K562 (cell line): ENCODE data around the gene CDC45. TPM values are rescaled to one million over a fixed set of nuclear protein-coding genes. Genes with fewer than 3 reads are reported as not detected.

ENCODE experiments used
- ADNP ChIP-seq: fragments of 200-800 bp; sonication (Bioruptor generic); IDR thresholded peaks from 2 replicates; pipeline ENCODE4 v1.6.1; 2016; ENCODE audit warnings: missing genetic modification characterization, missing compliant biosample characterization
- DIDO1 ChIP-seq: fragments of 450-650 bp; IDR thresholded peaks from 2 replicates; pipeline ENCODE4 v1.6.1; 2016; ENCODE audit warnings: low read depth, missing biosample characterization, missing genetic modification characterization
- EHMT2 ChIP-seq: fragments of 450-650 bp; IDR thresholded peaks from 2 replicates; pipeline ENCODE4 v1.6.1; 2018; ENCODE audit warnings: antibody characterized with exemption
- ELF2 ChIP-seq: fragments of 250-450 bp; sonication (Bioruptor Pico); IDR thresholded peaks from 2 replicates; pipeline ENCODE4 v1.5.0; 2021; ENCODE audit warnings: mild to moderate bottlenecking
- EP300 ChIP-seq: IDR thresholded peaks from 2 replicates; pipeline ENCODE4 v1.6.1; 2012; ENCODE audit warnings: low read length, improper control_type of control experiment
- FOXM1 ChIP-seq, 2 experiments: fragments of 450-650 bp in 1 of 2; sonication (generic) in 1 of 2; formaldehyde crosslinking in 1 of 2; IDR thresholded peaks; 2 replicates each; pipeline versions ENCODE4 v1.6.1 to v1.9.0; 2017 to 2022; ENCODE audit warnings: low read depth in 2 of 2, mild to moderate bottlenecking in 2 of 2, missing genetic modification reagents in 1 of 2, moderate library complexity in 1 of 2
- KDM4B ChIP-seq, 2 experiments: fragments of 450-650 bp in 1 of 2; sonication (generic) in 1 of 2; IDR thresholded peaks; 2 replicates each; pipeline ENCODE4 v1.6.1; 2016 to 2017; ENCODE audit warnings: borderline replicate concordance in 2 of 2, antibody characterized with exemption in 1 of 2, low read depth in 1 of 2, mild to moderate bottlenecking in 1 of 2
- MTA2 ChIP-seq: fragments of 450-650 bp; IDR thresholded peaks from 2 replicates; pipeline ENCODE4 v1.6.1; 2016; ENCODE audit warnings: low read depth
- NR2C1 ChIP-seq, 2 experiments: fragments of 450-650 bp; IDR thresholded peaks; 2 replicates each; pipeline ENCODE4 v1.6.1; 2017; ENCODE audit warnings: mild to moderate bottlenecking in 2 of 2, antibody characterized with exemption in 1 of 2, inconsistent platforms in 1 of 2, missing compliant biosample characterization in 1 of 2, missing genetic modification characterization in 1 of 2
- POLR3A ChIP-seq: IDR thresholded peaks from 2 replicates; pipeline ENCODE4 v1.6.1; 2011; ENCODE audit warnings: borderline replicate concordance, mild to moderate bottlenecking, moderate library complexity; ENCODE audit not compliant: insufficient read length, insufficient read depth; ENCODE audit errors: extremely low read depth
- RB1 ChIP-seq: fragments of 450-650 bp; IDR thresholded peaks from 2 replicates; pipeline ENCODE4 v1.6.1; 2017; ENCODE audit warnings: low read depth, mild to moderate bottlenecking
- SRSF9 ChIP-seq: fragments of 200-400 bp; formaldehyde crosslinking; IDR thresholded peaks from 2 replicates; pipeline ENCODE4 v1.6.1; 2017; ENCODE audit warnings: low read depth, low read length, borderline replicate concordance
- TAF7 ChIP-seq: fragments of 450-650 bp; IDR thresholded peaks from 2 replicates; pipeline ENCODE4 v1.6.1; 2016; ENCODE audit warnings: missing genetic modification characterization, missing compliant biosample characterization
- ZFP1 ChIP-seq: fragments of 450-650 bp; formaldehyde crosslinking; IDR thresholded peaks from 2 replicates; pipeline ENCODE4 v1.4.0; 2020; ENCODE audit warnings: mild to moderate bottlenecking, mixed read lengths
- ZNF165 ChIP-seq: fragments of 250-450 bp; sonication (Bioruptor Pico); IDR thresholded peaks from 2 replicates; pipeline ENCODE4 v1.4.0; 2020; ENCODE audit warnings: borderline replicate concordance
- ZNF445 ChIP-seq: fragments of 250-450 bp; sonication (Bioruptor Pico); IDR thresholded peaks from 2 replicates; pipeline ENCODE4 v1.4.0; 2020; ENCODE audit warnings: low read depth, mild to moderate bottlenecking, moderate library complexity
- polyA plus RNA-seq, 8 experiments: library from polyadenylated mRNA; depleted of rRNA in 4 of 8; stranded (reverse) in 5 of 8; unstranded in 3 of 8; fragments of >200 nt; fragmentation: Nextera tagmentation in 2 of 8; fragmentation: Illumina TruSeq in 1 of 8; extraction: Ambion mirVana in 2 of 8; extraction: Trizol in 1 of 8; gene quantifications; 2 replicates each; pipeline versions ENCODE4 v1.2.1 to v1.2.3, GENCODE V29; 2011 to 2014; ENCODE audit warnings: inconsistent platforms in 1 of 8, missing spikeins in 1 of 8
- total RNA-seq, 7 experiments: library from RNA; depleted of rRNA in 6 of 7; stranded (reverse); fragments of >200 nt in 6 of 7; fragmentation: Illumina TruSeq in 2 of 7; extraction: Trizol in 2 of 7; gene quantifications; 2 replicates each; pipeline versions ENCODE4 v1.2.1 to v1.2.3, GENCODE V29; 2011 to 2021; ENCODE audit warnings: low replicate concordance in 1 of 7
- TF ChIP-seq, protein P1 (sequence below): fragments of 450-650 bp; IDR thresholded peaks from 2 replicates; pipeline ENCODE4 v1.6.1; 2018; ENCODE audit not compliant: partially characterized antibody
- TF ChIP-seq, protein P2 (sequence below): sonication (generic); formaldehyde crosslinking; IDR thresholded peaks from 2 replicates; pipeline ENCODE4 v1.5.0; 2020; ENCODE audit warnings: missing genetic modification reagents
- TF ChIP-seq, protein P3 (sequence below), 2 experiments: fragments of 450-650 bp; IDR thresholded peaks; 2 replicates each; pipeline ENCODE4 v1.6.1; 2018; ENCODE audit warnings: mild to moderate bottlenecking in 2 of 2, low read depth in 1 of 2; ENCODE audit not compliant: partially characterized antibody in 2 of 2
- TF ChIP-seq, protein P4 (sequence below): fragments of 250-450 bp; sonication (Bioruptor Pico); IDR thresholded peaks from 2 replicates; pipeline ENCODE4 v1.5.0; 2021

Gene CDC45
- total and polyA plus RNA-seq, 9 of the 15 experiments (the other 6 are each of a cell fraction or from before 2014, with no cell fraction given) = 251 to 580 (median 410) TPM

DNA sequence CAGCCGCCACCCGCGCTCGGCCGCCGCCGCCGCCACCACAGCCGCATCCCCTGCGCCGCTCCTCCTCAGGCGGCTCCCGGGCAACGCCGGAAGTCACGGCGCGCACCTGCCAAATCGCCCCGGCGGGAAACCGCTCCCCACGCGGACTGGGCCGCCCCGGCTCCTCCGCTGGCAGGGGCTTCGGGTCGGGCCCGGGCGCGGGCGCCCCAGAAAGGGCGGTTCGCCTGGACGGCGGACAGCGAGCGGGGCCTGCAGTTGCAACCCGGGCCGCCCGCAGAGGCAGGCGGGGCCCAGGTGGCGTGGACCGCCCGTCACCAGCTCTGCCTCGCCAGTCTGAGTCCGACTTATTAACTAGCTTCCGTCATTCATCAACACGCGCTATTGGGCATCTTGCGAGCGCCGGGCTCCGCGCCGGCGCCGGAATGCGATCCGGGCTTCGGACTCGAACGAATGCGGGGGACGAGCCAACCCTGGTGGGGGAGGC is 48.0 kb upstream of the CDC45 start, which contains the start of gene HIRA (continued):
- TF ChIP-seq, protein P1, sequence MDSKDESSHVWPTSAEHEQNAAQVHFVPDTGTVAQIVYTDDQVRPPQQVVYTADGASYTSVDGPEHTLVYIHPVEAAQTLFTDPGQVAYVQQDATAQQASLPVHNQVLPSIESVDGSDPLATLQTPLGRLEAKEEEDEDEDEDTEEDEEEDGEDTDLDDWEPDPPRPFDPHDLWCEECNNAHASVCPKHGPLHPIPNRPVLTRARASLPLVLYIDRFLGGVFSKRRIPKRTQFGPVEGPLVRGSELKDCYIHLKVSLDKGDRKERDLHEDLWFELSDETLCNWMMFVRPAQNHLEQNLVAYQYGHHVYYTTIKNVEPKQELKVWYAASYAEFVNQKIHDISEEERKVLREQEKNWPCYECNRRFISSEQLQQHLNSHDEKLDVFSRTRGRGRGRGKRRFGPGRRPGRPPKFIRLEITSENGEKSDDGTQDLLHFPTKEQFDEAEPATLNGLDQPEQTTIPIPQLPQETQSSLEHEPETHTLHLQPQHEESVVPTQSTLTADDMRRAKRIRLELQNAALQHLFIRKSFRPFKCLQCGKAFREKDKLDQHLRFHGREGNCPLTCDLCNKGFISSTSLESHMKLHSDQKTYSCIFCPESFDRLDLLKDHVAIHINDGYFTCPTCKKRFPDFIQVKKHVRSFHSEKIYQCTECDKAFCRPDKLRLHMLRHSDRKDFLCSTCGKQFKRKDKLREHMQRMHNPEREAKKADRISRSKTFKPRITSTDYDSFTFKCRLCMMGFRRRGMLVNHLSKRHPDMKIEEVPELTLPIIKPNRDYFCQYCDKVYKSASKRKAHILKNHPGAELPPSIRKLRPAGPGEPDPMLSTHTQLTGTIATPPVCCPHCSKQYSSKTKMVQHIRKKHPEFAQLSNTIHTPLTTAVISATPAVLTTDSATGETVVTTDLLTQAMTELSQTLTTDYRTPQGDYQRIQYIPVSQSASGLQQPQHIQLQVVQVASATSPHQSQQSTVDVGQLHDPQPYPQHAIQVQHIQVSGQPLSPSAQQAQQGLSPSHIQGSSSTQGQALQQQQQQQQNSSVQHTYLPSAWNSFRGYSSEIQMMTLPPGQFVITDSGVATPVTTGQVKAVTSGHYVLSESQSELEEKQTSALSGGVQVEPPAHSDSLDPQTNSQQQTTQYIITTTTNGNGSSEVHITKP = no peak
- no peak for TF ChIP-seq ADNP (tag)
- no peak for TF ChIP-seq NR2C1 (IDR thresholded peaks at IDR 0.05)
- TF ChIP-seq NR2C1 (tag; IDR thresholded peaks at IDR 0.05) = no peak
- no peak for TF ChIP-seq TAF7 (tag)
- TF ChIP-seq, protein P2, sequence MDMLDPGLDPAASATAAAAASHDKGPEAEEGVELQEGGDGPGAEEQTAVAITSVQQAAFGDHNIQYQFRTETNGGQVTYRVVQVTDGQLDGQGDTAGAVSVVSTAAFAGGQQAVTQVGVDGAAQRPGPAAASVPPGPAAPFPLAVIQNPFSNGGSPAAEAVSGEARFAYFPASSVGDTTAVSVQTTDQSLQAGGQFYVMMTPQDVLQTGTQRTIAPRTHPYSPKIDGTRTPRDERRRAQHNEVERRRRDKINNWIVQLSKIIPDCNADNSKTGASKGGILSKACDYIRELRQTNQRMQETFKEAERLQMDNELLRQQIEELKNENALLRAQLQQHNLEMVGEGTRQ (CRISPR knock-in tag) = no peak
- TF ChIP-seq SRSF9 = no peak
- TF ChIP-seq, protein P3, sequence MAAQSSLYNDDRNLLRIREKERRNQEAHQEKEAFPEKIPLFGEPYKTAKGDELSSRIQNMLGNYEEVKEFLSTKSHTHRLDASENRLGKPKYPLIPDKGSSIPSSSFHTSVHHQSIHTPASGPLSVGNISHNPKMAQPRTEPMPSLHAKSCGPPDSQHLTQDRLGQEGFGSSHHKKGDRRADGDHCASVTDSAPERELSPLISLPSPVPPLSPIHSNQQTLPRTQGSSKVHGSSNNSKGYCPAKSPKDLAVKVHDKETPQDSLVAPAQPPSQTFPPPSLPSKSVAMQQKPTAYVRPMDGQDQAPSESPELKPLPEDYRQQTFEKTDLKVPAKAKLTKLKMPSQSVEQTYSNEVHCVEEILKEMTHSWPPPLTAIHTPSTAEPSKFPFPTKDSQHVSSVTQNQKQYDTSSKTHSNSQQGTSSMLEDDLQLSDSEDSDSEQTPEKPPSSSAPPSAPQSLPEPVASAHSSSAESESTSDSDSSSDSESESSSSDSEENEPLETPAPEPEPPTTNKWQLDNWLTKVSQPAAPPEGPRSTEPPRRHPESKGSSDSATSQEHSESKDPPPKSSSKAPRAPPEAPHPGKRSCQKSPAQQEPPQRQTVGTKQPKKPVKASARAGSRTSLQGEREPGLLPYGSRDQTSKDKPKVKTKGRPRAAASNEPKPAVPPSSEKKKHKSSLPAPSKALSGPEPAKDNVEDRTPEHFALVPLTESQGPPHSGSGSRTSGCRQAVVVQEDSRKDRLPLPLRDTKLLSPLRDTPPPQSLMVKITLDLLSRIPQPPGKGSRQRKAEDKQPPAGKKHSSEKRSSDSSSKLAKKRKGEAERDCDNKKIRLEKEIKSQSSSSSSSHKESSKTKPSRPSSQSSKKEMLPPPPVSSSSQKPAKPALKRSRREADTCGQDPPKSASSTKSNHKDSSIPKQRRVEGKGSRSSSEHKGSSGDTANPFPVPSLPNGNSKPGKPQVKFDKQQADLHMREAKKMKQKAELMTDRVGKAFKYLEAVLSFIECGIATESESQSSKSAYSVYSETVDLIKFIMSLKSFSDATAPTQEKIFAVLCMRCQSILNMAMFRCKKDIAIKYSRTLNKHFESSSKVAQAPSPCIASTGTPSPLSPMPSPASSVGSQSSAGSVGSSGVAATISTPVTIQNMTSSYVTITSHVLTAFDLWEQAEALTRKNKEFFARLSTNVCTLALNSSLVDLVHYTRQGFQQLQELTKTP (IDR thresholded peaks at IDR 0.05; ENCODE audit: low read depth in 1 of 2, partially characterized antibody in 2 of 2) = no peak
- TF ChIP-seq KDM4B (IDR thresholded peaks at IDR 0.05; ENCODE audit: borderline replicate concordance in 2 of 2, low read depth in 1 of 2) = no peak
- no peak for TF ChIP-seq MTA2
- TF ChIP-seq DIDO1 (tag) = peak; percentile 92
- TF ChIP-seq POLR3A = no peak
- TF ChIP-seq ZNF445 (CRISPR knock-in tag) = no peak
- TF ChIP-seq ZFP1 = no peak
- peak; percentile 87; the same call in 1 of the 2 replicates for TF ChIP-seq ELF2 (CRISPR knock-in tag)
- TF ChIP-seq, protein P4, sequence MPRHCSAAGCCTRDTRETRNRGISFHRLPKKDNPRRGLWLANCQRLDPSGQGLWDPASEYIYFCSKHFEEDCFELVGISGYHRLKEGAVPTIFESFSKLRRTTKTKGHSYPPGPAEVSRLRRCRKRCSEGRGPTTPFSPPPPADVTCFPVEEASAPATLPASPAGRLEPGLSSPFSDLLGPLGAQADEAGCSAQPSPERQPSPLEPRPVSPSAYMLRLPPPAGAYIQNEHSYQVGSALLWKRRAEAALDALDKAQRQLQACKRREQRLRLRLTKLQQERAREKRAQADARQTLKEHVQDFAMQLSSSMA (CRISPR knock-in tag) = no peak
- TF ChIP-seq FOXM1 (IDR thresholded peaks at IDR 0.05; ENCODE audit: low read depth) = no peak
- TF ChIP-seq FOXM1 (CRISPR knock-in tag; IDR thresholded peaks at IDR 0.05; ENCODE audit: low read depth) = no peak
- TF ChIP-seq RB1 = no peak
- TF ChIP-seq EP300 = peak; percentile 70
- peak; percentile 92 for TF ChIP-seq ZNF165 (CRISPR knock-in tag)
- no peak for TF ChIP-seq EHMT2
